HFF-Myc (cell line): ENCODE data around the gene PCBD1.

Experiments
- DNase-seq: peaks from one replicate; pipeline ENCODE4 v3.0.0-alpha.2; 2011; ENCODE audit warnings: low read depth; ENCODE audit errors: extremely low read depth
- H3K4me3 ChIP-seq: replicated peaks from 2 replicates; pipeline ENCODE4 v1.5.1; 2011; ENCODE audit warnings: low read depth, mild to moderate bottlenecking, control low read depth, low read length
- TF ChIP-seq, protein P1 (sequence below): IDR thresholded peaks from 2 replicates; pipeline ENCODE4 v1.5.1; 2012; ENCODE audit warnings: mild to moderate bottlenecking, low read depth, low read length, control low read depth; ENCODE audit errors: missing control alignments

The PCBD1 gene

DNA sequence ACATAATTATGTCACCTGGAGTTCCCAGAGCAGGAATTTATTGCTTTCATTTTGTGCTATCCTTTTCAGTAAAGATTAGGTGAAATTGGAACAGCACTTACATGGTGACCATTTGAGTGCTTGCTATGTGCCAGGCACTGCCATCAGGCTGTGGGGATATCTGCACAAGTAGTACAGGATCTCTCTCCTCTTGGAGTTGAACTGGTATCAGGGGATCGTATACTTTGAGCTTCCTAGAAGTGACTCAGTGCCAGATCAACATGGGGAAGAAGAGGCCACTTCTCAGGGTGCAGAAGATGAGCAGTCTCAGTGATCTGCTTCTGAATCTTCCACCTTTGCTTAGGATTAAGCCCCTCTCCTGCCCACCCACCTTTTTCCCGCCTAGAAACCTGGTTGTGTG is 43.1 kb downstream of the PCBD1 start:
- no peak for DNase-seq
- TF ChIP-seq, protein P1, sequence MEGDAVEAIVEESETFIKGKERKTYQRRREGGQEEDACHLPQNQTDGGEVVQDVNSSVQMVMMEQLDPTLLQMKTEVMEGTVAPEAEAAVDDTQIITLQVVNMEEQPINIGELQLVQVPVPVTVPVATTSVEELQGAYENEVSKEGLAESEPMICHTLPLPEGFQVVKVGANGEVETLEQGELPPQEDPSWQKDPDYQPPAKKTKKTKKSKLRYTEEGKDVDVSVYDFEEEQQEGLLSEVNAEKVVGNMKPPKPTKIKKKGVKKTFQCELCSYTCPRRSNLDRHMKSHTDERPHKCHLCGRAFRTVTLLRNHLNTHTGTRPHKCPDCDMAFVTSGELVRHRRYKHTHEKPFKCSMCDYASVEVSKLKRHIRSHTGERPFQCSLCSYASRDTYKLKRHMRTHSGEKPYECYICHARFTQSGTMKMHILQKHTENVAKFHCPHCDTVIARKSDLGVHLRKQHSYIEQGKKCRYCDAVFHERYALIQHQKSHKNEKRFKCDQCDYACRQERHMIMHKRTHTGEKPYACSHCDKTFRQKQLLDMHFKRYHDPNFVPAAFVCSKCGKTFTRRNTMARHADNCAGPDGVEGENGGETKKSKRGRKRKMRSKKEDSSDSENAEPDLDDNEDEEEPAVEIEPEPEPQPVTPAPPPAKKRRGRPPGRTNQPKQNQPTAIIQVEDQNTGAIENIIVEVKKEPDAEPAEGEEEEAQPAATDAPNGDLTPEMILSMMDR: no peak
- no peak overlapping the region for H3K4me3 ChIP-seq

DNA sequence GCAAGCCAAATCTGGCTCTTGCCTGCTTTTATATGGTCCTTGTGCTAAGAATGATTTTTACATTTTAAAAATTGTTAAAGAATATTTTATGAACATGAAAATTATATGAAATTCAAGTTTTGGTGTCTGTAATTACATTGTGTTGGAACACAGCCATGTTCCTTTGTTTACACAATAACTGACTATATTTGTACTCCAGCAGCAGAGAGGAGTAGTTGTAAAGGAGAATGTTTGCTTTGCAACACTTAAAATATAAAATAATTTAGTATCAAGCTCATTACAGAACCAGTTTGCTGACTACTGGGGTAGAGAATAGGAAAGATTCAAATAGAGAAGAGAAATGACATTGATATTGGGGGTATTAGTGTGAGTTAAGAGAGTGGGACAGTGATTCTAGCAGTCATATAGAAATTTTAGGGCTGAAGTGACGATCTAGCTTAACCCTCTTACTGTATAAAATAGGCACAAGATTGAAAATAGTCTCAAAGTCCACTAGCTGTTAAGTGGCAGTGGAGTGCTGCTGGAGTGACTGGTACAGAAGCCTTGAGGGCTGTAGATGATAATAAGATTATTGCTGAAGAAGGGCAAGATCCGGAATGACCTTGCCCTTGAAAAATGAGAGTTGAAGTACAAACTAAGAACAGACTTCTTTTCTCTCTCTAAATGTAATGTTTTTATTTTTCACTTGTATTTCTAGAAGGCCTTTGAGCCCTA is 44.4 kb downstream of the PCBD1 start:
- no peak for DNase-seq
- H3K4me3 ChIP-seq: no peak overlapping the region
- TF ChIP-seq, protein P1: no peak

DNA sequence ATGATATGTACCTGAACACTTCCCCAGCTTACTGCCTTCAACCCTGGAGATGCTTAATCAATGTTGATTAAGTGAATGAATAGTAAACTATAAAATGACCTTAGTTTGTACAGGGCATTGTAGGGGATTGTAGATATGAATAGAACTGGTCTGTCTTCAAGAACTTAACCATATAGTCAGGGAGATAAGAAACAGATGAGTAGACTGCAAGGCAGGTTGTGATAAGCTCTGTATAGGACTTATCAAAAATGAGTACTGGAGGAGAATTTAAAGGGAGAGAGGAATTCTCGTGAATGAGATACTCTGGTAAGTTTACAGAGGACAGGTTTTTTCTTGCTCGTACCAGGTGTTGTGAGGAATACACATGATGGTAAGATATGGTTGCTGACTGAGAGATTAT is 45.0 kb downstream of the PCBD1 start:
- no peak overlapping the region for H3K4me3 ChIP-seq
- no peak for DNase-seq
- TF ChIP-seq, protein P1: no peak

DNA sequence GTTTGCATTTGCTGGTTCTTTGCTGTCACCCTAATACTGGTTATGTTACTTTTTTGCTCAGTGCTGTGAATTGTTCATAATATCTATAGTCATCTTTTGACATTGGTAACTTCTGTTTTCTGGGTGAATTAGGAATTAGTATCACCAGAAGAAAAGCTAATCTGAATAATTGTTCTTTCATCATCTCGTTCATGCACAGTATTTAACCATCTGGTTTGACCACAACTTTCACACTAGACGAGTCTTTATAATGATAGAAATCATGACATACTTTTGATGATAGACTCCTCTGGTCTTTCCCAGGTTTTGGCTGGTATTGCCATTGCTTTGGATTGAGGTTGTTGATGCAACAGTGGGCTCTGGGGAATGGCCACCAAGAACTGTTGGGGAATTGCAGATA is 47.5 kb downstream of the PCBD1 start:
- no peak for DNase-seq
- TF ChIP-seq, protein P1: no peak
- no peak overlapping the region for H3K4me3 ChIP-seq

DNA sequence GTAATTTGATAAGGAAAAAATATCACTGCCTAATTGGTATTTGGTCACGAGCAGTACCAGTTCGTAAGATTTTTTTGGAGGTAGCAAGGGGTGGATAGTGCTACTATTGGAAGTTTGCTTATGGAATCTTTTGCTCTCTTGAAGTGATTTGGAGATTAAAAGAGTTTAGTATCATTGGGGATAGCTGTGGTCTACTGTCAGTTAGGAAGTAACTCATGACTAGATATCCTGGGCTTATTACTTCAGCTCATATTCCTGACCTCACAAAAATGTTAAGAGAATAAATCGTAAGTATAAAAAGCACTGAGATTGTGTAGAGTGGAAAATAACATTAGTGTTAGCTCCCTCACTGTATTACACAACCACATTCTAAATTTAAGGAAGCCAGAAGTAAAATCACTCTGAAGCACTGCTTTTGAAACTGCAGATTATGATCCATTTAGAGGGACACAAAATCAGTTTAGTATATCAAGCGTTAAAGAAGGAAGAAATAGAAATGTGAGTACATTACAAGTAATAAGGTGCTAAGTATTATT is 50.0 kb downstream of the PCBD1 start:
- no peak overlapping the region for H3K4me3 ChIP-seq
- no peak for DNase-seq
- TF ChIP-seq, protein P1: no peak

DNA sequence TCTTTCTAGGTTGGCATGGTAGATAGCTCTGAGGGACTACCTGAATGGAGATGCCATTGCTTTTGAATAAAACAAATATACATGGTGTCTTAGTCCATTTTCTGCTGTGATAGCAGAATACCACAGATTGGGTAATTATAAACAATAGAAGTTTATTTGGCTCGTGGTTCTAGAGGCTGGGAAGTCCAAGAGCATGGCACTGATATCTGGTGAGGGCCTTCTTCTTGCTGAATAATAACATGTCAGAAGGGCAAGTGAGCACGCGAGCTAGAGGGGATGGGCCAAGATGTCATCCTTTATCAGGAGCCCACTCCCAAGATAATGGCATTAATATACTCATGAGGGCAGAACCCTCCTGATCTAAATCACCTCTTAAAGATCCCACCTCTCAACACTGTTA is 50.7 kb downstream of the PCBD1 start:
- H3K4me3 ChIP-seq: no peak overlapping the region
- TF ChIP-seq, protein P1: no peak
- DNase-seq: no peak
